GM19397 (cell line): ENCODE results near the gene VAT1L.

Experiments used
- ATAC-seq: cut with Tn5 transposase; IDR thresholded peaks from one replicate; pipeline ENCODE4 v1.9.1; 2021; ENCODE audit warnings: mild to moderate bottlenecking, moderate library complexity; ENCODE audit not compliant: unreplicated experiment

Gene VAT1L, protein sequence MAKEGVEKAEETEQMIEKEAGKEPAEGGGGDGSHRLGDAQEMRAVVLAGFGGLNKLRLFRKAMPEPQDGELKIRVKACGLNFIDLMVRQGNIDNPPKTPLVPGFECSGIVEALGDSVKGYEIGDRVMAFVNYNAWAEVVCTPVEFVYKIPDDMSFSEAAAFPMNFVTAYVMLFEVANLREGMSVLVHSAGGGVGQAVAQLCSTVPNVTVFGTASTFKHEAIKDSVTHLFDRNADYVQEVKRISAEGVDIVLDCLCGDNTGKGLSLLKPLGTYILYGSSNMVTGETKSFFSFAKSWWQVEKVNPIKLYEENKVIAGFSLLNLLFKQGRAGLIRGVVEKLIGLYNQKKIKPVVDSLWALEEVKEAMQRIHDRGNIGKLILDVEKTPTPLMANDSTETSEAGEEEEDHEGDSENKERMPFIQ

DNA sequence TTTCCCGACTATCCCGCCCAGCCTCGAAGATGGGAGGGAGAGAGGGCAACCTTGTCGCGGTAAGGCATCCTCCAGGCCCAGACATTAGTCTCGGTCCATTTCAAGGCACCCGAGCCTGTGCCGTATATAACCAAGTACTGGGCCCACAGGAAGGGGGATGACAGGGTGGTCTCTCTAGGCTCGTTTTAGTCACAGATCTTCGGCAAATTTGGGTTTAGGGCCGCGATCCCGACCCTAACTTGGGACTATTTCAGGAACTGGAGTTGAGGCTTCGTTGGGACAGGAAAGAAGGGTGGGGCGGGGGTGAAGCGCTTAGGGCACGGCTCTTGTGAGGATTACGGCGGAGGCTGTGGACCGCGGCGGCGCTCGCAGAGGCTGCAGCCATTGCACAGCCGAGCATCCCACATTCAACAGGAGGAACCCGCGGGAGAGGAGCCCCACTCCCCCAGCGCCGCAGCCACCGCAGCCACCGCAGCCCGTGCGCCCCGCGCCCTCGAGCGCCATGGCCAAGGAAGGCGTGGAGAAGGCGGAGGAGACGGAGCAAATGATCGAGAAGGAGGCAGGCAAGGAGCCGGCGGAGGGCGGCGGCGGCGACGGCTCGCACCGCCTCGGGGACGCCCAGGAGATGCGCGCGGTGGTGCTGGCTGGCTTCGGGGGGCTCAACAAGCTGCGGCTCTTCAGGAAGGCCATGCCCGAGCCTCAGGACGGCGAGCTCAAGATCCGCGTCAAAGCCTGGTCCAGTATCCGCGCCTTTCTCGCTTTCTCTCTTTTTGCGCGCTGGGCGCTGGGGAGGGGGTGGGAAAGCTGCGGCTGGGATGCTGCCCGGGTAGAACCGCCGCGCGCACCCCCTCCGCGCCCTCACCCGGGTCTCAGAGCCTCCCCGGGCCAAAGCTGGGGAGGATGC is at the start of gene VAT1L:
VAT1L (plus strand) TSS at position 384 of the 904 bp plus-strand sequence; CDS start at position 503, 119 bp downstream.
- ATAC-seq = peak; percentile 56

DNA sequence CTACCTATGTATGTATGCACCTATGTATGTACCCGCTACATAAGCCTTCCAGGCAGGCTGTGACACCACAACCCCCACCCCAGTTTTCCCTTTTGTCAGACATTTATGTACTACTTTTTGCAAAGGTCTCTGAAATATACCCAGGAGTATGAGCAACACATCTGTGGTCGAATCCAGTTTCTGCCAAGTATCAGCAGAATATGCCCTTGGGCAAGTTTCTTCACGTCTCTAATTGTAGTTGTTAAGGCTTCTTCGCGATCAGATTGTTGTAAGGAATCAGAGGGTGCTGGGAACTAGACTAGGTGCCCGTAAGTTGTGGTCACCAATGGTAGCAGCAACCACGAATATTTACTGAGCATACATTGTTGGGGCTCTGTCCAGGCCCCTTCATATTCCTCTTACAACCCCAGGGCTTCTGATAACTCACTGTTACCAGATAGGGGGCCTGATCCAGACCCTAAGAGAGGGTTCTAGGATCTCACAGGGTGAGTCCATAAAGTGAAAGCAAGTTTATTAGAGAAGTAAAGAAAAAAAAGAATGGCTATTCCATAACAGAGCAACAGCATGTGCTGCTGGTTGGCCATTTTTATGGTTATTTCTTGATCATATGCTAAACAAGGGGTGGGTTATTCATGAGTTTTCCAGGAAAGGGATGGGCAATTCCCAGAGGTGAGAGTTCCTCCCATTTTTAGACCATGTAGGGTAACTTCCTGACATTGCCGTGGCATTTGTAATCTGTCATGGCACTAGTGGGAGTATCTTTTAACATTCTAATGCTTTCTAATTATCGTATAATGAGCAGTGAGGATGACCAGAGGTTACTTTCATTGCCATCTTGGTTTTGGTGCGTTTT is 49.4 kb upstream of the VAT1L start:
- no peak for ATAC-seq

DNA sequence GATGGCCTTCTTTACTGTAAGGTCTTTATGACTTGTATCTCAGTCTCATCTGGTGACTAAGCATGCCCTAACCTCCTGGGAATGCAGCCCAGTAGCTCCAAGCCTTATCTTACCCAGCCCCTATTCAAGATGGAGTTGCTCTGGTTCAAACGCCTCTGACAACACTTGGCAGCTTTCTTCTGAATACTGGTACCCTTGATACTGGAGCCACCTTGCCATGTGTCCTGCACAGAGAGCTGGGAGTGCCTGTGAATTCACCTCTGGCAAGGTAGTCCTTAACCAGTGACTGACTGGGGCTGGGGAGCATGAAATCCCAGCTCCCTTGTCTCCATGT is 48.8 kb upstream of the VAT1L start:
- no peak for ATAC-seq

DNA sequence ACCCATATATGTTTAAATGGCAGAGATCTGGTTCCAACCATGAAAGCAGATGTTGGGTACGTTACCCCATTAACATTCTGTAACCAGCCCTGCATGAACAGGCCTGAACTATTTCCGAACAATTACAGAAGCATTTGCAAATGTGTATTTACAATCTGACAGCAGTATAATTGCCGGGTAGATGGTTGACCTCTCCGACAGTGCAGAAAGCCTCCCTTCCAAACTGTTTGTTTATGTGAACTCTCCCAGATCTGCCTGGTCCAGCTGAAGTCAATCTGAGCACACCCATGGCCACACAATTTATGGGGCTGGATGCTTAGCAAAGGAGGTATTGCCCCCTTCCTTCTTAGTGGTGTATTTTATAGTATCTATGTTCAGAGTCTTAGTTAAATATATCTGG is 44.2 kb upstream of the VAT1L start:
- no peak for ATAC-seq

DNA sequence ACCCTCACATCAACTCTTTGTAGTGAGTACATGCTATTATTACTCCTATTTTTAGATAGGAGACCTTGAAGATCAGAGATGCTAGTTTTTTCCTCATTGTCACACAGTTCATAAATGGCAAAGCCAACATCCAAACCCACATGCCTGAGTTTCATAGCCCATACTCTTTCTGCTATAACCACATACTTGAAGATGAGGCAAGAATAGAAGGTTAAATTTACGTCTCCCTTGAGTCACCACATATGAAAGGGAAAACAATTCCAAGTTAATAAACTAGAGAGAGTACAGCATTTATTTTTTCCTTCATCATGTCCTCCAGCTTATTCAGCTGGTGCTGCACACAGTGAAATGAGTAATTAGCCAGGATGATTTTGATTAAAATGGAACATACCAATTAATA is 42.4 kb upstream of the VAT1L start:
- ATAC-seq = no peak

DNA sequence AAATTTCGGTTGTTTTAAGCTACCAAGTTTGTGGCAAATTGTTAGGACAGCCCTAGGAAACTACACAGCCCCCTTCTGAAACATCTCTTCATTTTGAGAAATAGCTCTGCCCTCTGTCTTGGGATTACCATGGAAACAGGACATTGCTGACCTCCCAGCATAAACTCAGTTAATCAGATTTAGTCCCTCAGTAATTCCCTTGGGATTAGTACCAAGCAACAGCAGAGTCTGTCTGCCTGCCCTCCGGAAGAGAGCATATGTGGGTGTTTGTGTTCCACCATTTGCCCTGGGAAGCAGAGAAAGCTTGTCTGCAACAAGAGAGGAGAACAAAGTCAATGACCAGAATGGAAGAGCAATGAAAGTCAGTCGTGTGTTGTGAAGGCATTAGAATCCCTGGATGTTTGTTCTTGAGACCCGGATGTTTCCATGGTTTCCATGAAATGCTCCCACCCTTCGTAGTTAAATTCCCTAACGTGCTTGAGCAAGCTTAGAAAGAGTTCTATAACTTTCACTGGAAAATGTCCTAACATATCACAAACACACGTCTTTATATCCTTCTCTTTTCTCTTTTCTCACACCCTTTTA is 39.9 kb upstream of the VAT1L start:
- ATAC-seq = no peak

DNA sequence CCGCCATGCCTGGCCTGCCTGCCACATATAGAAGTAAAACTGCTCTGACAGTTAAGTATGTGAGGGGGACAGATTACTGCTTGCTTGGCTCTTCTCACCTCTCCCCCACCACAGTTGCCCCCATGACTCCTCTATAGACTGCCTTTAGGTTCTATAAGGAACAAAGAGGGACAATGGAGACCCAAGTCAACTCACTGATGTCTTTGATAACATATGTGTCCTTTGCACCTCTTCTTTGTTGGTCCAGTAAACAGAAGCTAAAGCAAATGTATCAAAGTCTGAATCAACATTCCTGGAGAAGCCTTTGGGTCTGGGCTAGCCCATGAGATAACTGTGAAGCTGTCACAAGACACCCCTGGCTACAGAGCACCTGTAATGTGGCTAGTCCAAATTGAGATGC is 38.9 kb upstream of the VAT1L start:
- no peak for ATAC-seq

DNA sequence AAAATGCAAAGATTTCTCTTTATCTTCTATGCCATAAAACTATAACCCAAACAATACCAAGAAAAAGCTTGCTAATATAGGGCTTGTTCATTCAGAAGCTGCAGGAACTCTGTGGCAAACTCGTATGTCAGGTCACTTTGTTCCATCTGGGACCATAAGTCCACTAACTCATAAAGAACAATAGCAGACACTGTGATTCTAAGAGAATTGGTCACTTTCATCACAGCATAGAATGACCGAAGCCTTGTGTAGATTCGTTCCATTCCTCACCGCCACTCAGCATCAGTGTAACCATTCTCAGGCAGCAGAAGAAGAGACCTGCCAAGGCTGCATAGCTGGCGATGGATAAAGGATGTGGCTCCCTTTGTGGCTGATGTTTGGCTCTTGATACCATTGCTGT is 30.3 kb upstream of the VAT1L start:
- ATAC-seq = no peak

DNA sequence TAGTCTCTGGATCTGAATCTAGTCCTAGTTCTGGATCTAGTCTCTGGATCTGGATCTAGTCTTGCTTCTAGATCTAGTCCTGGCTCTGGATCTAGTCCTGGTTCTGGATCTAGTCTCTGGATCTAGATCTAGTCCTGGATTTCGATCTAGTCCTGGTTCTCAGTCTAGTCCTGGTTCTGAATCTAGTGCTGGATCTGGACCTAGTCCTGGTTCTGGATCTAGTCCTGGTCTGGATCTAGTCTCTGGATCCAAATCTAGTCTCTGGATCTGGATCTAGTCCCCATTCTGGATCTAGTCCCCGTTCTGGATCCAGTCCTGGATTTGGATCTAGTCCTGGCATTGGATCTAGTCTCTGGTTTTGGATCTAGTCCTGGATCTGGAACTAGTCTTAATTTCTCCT is 29.9 kb upstream of the VAT1L start:
- no peak for ATAC-seq

DNA sequence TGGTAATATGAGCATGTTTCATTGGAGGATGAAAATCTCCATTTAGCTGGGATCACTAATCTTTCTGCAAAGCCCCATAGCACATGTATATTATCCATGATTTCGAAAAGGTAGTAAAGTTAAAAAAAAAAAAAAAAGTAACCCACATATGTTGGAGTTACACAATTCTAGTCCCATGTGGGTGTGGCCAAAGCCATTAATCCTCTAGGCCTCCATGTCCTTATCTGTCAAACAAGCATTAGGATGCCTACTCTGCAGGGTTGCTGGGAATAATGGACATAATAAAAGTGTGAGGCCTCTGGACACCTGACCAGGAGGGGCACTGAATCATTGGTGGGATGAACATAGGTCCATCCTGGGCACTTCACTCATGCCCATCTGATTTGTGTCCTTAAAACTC is 29.2 kb upstream of the VAT1L start:
- ATAC-seq = no peak

DNA sequence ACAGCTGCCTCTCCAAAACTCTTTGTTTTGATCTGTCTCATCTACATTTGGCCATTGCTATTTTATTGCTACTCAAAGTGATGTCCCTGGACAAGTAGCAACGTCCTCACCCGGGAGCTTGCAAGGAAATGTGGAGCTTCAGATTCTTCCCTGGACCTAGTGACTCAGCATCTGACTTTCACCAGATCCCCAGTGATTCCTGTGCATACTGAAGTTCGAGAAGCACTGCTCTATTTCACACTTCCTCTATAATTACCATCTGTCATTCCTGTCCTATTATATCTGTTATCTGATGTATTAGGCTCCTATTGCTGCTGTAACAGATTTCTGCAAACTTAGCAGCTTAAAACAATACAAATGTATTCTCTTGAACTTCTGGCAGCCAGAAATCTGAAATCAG is 28.5 kb upstream of the VAT1L start:
- no peak for ATAC-seq

DNA sequence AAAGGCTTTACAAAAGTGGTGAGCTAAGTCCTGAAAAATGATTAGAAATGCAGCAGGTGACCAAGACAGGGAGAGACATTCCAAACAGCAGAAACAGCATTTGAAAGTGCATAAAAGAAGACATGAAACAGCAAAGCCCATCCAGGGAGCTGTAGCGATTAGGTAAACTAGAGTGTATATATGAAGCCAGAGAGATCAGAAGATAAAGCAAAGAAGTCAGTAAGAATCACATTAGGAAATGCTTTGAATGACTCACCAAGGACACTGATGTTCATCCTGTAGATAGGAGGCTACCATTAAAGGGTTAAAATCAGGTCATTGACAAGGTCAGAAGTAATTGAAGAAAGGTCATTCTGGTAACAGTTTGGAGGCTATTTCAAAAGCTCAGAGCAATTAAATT is 27.6 kb upstream of the VAT1L start:
- no peak for ATAC-seq

DNA sequence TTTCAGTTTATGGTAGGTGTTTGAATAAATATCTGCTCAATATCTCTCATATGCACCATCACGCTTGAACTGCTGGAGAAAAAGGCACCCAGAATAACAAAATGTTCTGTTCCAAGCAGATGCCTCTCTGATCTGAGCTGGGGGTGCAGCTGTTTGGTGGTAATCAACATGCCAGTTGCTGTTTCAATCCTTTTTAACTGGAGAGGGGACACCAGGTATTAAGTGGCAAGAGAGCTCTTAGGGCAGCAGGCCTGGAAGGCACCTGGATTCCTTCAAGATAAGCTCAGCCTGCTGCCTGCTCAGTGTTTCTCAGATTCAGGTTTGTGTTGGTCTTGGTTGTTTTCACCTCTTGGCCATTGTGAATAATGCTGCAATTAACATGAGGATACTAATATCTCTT is 27.2 kb upstream of the VAT1L start:
- no peak for ATAC-seq

DNA sequence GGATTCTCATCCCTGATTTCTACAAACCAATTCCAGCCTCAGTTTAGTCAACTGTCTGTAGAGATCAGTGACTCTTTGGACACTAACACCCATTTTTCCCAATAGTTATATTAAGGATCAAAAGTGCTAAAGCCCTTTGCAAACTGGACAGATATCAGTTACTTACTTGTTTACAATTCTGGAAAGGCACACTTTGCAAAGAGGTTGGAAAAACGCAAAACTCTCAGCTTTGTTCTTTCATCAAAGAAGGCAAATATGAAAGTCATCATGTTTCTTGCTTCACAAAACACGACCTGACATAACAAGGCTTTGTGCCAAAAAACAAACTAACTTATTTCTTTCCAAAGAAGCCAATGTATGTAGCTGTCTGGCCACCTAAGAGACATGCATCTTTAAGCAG is 26.1 kb upstream of the VAT1L start:
- ATAC-seq = no peak

DNA sequence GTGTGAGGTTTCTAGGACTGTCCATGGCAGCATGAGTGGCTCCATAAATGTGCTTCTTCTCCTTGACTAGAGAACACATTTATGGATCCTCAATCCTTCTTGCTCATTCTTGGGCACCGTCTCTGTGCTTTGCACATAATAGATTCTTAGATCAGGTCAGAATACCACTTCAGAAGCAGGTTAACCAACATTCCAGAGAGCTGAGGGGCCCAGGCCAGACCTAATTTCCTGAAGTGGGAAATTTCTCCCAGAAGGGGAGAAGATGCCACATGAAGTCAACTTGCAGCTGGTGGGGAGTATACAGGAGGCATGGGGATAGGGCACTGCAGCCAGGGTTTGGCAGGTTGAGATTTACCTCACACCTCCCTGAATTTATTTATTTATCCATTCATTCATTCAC is 24.4 kb upstream of the VAT1L start:
- no peak for ATAC-seq

DNA sequence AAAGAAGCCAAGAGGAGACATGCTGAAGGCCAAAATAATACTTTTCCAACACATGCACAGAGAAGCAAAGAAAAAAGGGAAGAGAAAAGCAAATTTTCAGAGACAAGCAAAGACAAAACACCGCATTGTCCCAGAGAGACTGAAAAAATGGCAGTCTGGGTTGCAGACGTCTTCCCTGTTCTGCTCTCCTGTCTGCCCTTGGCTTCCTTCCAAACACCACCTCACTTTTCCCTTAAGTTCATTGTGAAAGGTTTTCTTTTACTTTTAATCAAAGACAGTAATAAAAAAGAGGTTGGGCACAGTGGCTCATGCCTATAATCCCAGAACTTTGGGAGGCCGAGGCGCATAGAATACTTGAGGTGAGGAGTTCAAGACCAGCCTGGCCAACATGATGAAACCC is 21.2 kb upstream of the VAT1L start:
- no peak for ATAC-seq

DNA sequence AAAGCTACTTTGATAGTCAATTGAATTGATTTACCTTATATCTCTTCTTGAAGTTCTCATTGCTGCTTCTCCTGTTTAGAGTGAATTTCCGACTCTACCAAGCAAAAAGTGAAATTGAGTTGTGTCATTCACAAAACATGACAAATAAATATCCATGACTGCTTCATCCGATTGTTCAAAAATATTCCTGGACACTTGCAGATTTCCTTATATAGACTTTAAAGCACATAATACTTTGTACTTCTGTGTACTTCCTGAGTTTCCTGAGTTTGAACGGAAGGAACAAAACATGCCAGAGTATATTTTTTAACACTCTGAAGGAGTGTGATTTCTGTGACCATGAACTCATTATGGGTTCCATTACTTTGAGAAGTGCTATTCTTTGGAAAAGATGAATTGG is 20.5 kb upstream of the VAT1L start:
- ATAC-seq = no peak

DNA sequence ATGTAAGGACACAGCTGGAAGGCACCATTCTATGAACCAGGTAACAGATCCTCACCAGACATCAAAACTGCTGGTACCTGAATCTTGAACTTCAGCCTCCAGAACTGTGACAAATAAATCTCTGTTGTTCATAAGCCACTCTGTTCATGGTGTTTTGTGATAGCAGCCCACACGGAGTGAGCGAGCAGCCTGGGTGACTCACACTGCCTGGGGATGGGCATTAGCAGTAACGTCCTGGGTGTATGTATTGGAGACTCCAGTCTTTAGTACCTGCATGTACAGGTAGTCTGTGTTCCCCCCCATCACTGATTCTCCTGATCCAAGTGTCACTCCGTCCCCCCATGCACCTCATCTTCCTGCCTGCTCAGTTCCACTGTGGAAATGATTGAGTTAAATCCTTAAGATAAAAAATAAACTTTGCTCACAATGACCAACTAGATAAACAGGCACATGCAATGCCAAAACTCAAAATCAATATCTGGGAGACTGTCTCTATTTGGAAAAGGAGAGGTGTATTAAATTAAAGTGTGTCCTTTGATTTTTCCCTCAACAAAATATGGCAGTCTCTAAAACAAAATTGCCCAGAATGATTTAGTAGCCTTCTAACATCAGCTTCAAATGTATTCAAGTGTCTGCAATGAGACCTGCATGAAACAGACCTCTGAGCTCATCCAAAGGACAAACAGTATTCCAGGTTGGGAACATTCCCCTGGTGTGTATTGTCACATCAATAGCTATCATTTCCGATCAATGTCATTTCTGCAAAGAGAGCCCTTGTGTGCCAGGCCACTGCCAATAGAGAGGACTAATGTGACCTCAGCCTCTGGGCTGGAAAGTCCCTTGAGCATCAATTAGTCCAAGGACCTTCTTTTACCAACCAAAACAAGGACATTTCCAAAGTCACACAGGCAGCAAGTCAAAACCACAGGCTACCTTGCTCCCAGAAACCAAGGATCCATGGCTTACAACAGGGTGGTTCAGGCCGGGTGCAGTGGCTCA is 12.2 kb upstream of the VAT1L start:
- ATAC-seq = no peak

DNA sequence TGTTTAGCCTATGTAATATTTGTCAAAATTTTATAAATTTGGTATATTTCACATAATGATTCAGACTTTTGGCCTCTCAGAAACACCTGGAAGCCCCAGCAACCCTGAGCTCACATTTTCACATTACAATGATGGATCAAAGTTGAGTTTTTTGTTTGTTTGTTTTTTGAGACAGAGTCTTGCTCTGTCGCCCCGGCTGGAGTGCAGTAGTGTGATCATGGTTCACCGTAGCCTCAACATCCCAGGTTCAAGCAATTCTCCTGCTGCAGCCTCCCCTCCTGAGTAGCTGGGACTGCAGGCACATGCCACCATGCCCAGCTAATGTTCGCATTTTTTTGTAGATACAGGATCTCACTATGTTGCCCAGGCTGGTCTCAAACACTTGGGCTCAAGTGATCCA is 10.6 kb upstream of the VAT1L start:
- ATAC-seq = no peak

DNA sequence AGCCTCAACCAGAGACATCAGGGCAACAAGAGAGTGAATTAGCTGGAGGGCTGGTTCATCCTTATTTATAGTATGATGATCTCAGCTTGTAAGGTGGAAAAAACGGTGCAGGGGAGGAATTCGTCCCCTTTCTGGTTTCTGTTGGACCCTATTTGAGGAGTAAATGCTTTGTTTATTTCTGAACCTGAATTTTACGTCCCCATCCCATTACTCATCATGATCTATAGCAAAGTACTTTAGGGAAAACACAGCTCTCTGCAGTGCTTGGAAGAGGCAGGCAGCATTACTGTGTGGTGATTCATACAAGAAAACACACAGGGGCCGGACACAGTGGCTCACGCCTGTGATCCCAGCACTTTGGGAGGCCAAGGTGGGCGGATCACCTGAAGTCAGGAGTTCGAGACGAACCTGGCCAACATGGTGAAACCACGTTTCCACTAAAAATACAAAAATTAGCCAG is 8.0 kb upstream of the VAT1L start:
- ATAC-seq = no peak
